ENCODE data around the gene UNC13A. TPM values are rescaled to one million over a fixed set of nuclear protein-coding genes. Genes with fewer than 3 reads are reported as not detected.

The UNC13A gene
- total and polyA plus RNA-seq, 2 donors (not counting 3 experiments of a cell fraction or from before 2014, with no cell fraction given): 0.04 to 0.09 TPM

DNA sequence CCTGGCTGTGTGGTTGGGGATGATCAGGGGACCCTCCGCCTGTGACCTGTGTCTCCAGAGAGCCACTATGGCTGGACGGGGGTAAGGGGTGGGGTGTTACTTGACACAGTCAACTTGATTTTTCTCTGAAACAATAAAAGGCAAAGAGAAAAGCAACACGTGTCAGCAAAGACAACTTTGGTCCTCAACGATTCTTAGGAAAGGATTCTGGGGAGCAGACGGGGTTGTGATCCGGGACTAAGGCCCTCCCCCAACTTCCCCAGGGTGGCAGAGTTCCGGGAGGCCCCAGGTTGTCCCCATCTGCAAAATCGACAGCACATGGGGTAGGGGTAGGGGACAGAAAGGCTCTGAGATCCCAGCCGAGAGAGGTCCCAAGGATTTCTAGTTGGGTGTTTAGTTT, 86.5 kb downstream of the UNC13A start:
- H3K27me3 ChIP-seq (ENCODE audit: control insufficient read depth in 2 of 2, insufficient read depth in 2 of 2, low read length in 2 of 2): peaks cover 2 to 3% of the 10 kb centered on the region in 2 experiments
- BruUV-seq (replicated peaks): no TSS peak
- no peak overlapping the region for H3K27ac ChIP-seq (ENCODE audit: insufficient read depth, low read depth, low read length)
- H3K79me2 ChIP-seq (ENCODE audit: control insufficient read depth, insufficient read depth, low read length): no peaks in the 10 kb centered on the region
- H3K36me3 ChIP-seq (ENCODE audit: control insufficient read depth in 2 of 2, extremely low read depth in 1 of 2, insufficient read depth in 2 of 2, low read length in 2 of 2): no peaks in the 10 kb centered on the region
- H3K9ac ChIP-seq (replicated peaks; ENCODE audit: extremely low read depth, insufficient read depth, low read length): no peak overlapping the region
- POLR2A ChIA-PET: no interaction called here
- no peaks in the 10 kb centered on the region for H3K9me1 ChIP-seq (replicated peaks; ENCODE audit: control insufficient read depth, extremely low read depth, insufficient read depth, low read length)
- CTCF ChIA-PET: no interaction called here
- no peak overlapping the region for H2AFZ ChIP-seq (ENCODE audit: low read depth, low read length)
- intact Hi-C loops (cut with micrococcal nuclease): no loop called here
- FAIRE-seq (no peak), DNase-seq (ENCODE audit: low read depth, low spot score) (no peak)
- H3K9me3 ChIP-seq (replicated peaks; ENCODE audit: control insufficient read depth, insufficient read depth, low read length): no peaks in the 10 kb centered on the region
- no peaks in the 10 kb centered on the region for H4K20me1 ChIP-seq (replicated peaks; ENCODE audit: control insufficient read depth, extremely low read depth, insufficient read depth, low read length)
- dilution Hi-C loops (cut with MboI; ENCODE audit: extremely low pct_ligation_motif_present, low sequenced_read_pairs): no loop called here
- no peaks in the 10 kb centered on the region for H3K4me1 ChIP-seq (ENCODE audit: control insufficient read depth, extremely low read depth, insufficient read depth, low read length)
- no peak overlapping the region for H3K4me3 ChIP-seq (replicated peaks in 1 of 3; ENCODE audit: insufficient read depth in 1 of 3, low read depth in 1 of 3, low read length in 3 of 3)
- TF ChIP-seq POLR2A (IDR thresholded peaks at IDR 0.05; ENCODE audit: low read depth, low read length): no peak
- TF ChIP-seq EZH2 (IDR thresholded peaks at IDR 0.05; ENCODE audit: borderline replicate concordance, low read depth, low read length, severe bottlenecking): no peak
- no peak for TF ChIP-seq JUN (IDR thresholded peaks at IDR 0.05; ENCODE audit: borderline replicate concordance, insufficient read depth, insufficient read length, low read depth)
- TF ChIP-seq FOS (IDR thresholded peaks at IDR 0.05; ENCODE audit: borderline replicate concordance, insufficient read depth, low read length): no peak
- TF ChIP-seq POLR2AphosphoS5 (IDR thresholded peaks at IDR 0.05; ENCODE audit: insufficient read depth, low read depth, low read length): no peak
- no peak for TF ChIP-seq GATA2 (IDR thresholded peaks at IDR 0.05; ENCODE audit: insufficient read depth, insufficient read length, low read depth, low read length)
- TF ChIP-seq, protein P1, sequence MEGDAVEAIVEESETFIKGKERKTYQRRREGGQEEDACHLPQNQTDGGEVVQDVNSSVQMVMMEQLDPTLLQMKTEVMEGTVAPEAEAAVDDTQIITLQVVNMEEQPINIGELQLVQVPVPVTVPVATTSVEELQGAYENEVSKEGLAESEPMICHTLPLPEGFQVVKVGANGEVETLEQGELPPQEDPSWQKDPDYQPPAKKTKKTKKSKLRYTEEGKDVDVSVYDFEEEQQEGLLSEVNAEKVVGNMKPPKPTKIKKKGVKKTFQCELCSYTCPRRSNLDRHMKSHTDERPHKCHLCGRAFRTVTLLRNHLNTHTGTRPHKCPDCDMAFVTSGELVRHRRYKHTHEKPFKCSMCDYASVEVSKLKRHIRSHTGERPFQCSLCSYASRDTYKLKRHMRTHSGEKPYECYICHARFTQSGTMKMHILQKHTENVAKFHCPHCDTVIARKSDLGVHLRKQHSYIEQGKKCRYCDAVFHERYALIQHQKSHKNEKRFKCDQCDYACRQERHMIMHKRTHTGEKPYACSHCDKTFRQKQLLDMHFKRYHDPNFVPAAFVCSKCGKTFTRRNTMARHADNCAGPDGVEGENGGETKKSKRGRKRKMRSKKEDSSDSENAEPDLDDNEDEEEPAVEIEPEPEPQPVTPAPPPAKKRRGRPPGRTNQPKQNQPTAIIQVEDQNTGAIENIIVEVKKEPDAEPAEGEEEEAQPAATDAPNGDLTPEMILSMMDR (IDR thresholded peaks at IDR 0.05; ENCODE audit: extremely low read depth in 1 of 2, insufficient read depth in 1 of 2, low read depth in 1 of 2, low read length in 2 of 2): no peak
- H3K4me2 ChIP-seq (ENCODE audit: insufficient read depth, low read length): no peak overlapping the region

All from endothelial cell of umbilical vein (primary cell).